SKM-1 treated with dmso at 0.1 percent for 144 hours (cell line): ENCODE data around the gene RLN3.

ENCODE experiments used
- DNase-seq: peaks from one replicate; lab custom pipeline; 2025; ENCODE audit not compliant: unreplicated experiment; lab: John Stamatoyannopoulos, UW

Gene RLN3

DNA sequence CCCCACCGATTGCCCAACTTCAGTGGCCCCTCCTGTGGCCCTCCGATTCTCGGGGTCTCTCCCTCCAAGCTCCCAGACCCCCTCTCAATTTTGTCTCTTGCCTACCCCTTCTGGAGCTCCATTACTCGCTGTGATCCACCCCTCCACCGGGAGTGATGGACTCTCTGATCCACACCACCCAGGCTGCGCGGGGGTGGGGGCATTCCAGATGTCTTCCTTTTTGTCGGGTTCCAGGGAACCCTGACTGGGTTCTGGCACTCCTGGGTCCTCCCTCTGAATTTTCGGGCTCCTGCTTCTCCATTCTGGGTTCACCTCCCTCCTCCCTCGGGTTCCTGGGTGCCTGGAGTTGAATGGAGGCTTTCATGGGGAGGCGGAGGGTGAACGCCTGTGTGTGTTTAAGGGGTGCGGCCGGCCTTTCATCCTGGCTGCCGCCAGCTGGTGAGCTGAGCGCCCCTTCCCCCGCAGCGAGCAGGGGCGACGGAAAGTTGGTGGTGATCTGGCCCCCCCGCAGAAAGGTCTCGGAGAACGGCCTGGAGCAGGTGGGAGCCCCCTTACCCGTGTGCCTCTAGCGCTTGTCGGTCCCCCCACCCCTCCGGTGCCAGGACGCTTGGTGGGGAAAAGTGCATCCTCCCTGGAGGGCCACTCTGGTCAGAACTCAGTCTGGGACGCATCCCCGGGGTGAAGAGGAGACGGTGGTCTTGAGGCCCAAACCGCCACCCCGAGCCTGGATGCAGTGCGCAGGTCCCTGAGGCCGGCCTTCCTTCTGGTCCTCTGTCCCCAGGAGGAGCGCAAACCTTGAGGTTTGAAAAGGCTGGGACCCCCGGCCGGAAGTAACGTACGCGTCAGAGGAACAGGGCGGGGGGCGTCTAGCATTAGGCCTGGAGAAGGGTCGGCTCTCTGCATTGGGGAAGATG, 46.2 kb downstream of the RLN3 start:
- no peak for DNase-seq

DNA sequence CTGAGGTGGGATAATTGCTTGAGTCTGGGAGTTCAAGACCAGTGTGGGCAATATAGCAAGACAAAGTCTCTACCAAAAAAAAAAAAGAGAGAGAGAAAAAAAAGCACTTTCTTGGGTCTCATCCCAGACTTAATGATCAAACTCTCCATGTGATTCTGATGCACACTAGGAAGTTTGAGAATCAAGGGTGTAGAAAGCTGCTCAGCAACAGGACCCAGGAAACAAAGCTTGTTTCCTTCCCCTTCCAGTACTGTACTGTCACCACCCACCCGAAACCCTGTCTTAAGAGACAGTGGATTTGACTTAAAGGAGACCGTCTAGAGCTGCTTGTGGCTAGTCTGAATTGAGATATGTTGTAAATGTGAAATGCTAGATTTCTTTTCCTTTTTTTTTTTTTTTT, 50.5 kb downstream of the RLN3 start:
- no peak for DNase-seq
